GM12878 (cell line): ENCODE results near the gene ARHGEF10L.

Source experiments
- BCL11A ChIP-seq: IDR thresholded peaks from 2 replicates; pipeline ENCODE4 v1.6.1; 2011; ENCODE audit warnings: low read depth, low read length
- BMI1 ChIP-seq: fragments of 450-650 bp; IDR thresholded peaks from 2 replicates; pipeline ENCODE4 v1.6.1; 2016; ENCODE audit warnings: mild to moderate bottlenecking, moderate library complexity, borderline replicate concordance
- CEBPZ ChIP-seq: fragments of 150-350 bp; IDR thresholded peaks from 2 replicates; pipeline ENCODE4 v1.6.1; 2016; ENCODE audit warnings: low read depth, low read length
- EP300 ChIP-seq, 2 experiments: fragments of 150-350 bp in 1 of 2; IDR thresholded peaks; 2 replicates each; pipeline ENCODE4 v1.6.1; 2011 to 2012; ENCODE audit warnings: low read depth in 2 of 2, low read length in 2 of 2, borderline replicate concordance in 1 of 2, improper control_type of control experiment in 1 of 2, inconsistent platforms in 1 of 2; ENCODE audit not compliant: control insufficient read depth in 1 of 2
- FOXK2 ChIP-seq: fragments of 450-650 bp; IDR thresholded peaks from 2 replicates; pipeline ENCODE4 v1.6.1; 2017; ENCODE audit warnings: mild to moderate bottlenecking, moderate library complexity
- GABPA ChIP-seq: IDR thresholded peaks from 2 replicates; pipeline ENCODE4 v1.6.1; 2014; ENCODE audit warnings: antibody characterized with exemption, low read depth, mild to moderate bottlenecking, inconsistent platforms
- IKZF1 ChIP-seq: fragments of 450-650 bp; conservative IDR thresholded peaks from 2 replicates; pipeline ENCODE4 v1.6.1; 2017; ENCODE audit warnings: antibody characterized with exemption, mild to moderate bottlenecking
- NFIC ChIP-seq: IDR thresholded peaks from 2 replicates; pipeline ENCODE4 v1.6.1; 2012; ENCODE audit warnings: low read depth, mild to moderate bottlenecking, inconsistent platforms, low read length, moderate library complexity
- RAD51 ChIP-seq: fragments of 450-650 bp; IDR thresholded peaks from 2 replicates; pipeline ENCODE4 v1.6.1; 2016; ENCODE audit warnings: moderate library complexity, mild to moderate bottlenecking, inconsistent platforms
- RFX5 ChIP-seq: IDR thresholded peaks from 2 replicates; pipeline ENCODE4 v1.6.1; 2011; ENCODE audit warnings: low read depth, low read length, improper control_type of control experiment
- TAF1 ChIP-seq: IDR thresholded peaks from 2 replicates; pipeline ENCODE4 v1.6.1; 2011; ENCODE audit warnings: mild to moderate bottlenecking, low read depth, low read length, borderline replicate concordance
- ZBTB11 ChIP-seq: fragments of 450-650 bp; formaldehyde crosslinking; IDR thresholded peaks from 2 replicates; pipeline ENCODE4 v1.5.0; 2022; ENCODE audit warnings: mild to moderate bottlenecking, missing genetic modification characterization
- ZNF274 ChIP-seq: IDR thresholded peaks from one replicate; pipeline ENCODE4 v1.8.0; 2011; ENCODE audit not compliant: insufficient read length, insufficient read depth
- TF ChIP-seq, protein P1 (sequence below), 3 experiments: IDR thresholded peaks in 2 of 3; conservative IDR thresholded peaks in 1 of 3; 2 replicates each; pipeline ENCODE4 v1.5.1; 2011; ENCODE audit warnings: low read depth in 3 of 3, low read length in 3 of 3, mild to moderate bottlenecking in 3 of 3, control low read depth in 2 of 3, moderate library complexity in 2 of 3, inconsistent platforms in 1 of 3, mixed read lengths in 1 of 3; ENCODE audit not compliant: control insufficient read depth in 2 of 3, insufficient read depth in 1 of 3; ENCODE audit errors: extremely low read depth in 1 of 3

- TF ChIP-seq EP300 (IDR thresholded peaks at IDR 0.05; ENCODE audit: borderline replicate concordance in 1 of 2, control insufficient read depth in 1 of 2, low read depth in 2 of 2, low read length in 2 of 2) (no peak), CEBPZ (no peak), BCL11A (no peak), RFX5 (no peak), ZBTB11 (CRISPR knock-in tag) (no peak), IKZF1 (no peak), NFIC (no peak), BMI1 (no peak), GABPA (no peak), FOXK2 (no peak), ZNF274 (no peak), TAF1 (no peak), RAD51 (no peak)
- TF ChIP-seq, protein P1, sequence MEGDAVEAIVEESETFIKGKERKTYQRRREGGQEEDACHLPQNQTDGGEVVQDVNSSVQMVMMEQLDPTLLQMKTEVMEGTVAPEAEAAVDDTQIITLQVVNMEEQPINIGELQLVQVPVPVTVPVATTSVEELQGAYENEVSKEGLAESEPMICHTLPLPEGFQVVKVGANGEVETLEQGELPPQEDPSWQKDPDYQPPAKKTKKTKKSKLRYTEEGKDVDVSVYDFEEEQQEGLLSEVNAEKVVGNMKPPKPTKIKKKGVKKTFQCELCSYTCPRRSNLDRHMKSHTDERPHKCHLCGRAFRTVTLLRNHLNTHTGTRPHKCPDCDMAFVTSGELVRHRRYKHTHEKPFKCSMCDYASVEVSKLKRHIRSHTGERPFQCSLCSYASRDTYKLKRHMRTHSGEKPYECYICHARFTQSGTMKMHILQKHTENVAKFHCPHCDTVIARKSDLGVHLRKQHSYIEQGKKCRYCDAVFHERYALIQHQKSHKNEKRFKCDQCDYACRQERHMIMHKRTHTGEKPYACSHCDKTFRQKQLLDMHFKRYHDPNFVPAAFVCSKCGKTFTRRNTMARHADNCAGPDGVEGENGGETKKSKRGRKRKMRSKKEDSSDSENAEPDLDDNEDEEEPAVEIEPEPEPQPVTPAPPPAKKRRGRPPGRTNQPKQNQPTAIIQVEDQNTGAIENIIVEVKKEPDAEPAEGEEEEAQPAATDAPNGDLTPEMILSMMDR (IDR thresholded peaks at IDR 0.05 in 2 of 3, conservative IDR thresholded peaks at IDR 0.05 in 1 of 3; ENCODE audit: control insufficient read depth in 2 of 3, extremely low read depth in 1 of 3, insufficient read depth in 1 of 3, low read depth in 3 of 3, low read length in 3 of 3): no peak
Measured at GRCh38 chr1:17596651-17597509, 57.4 kb downstream of the ARHGEF10L start.
